OCI-LY3 (cell line): Measurements from ENCODE around the gene MTCH1.

ENCODE experiments used
- H2AFZ ChIP-seq: fragments of 200-600, 300-600 bp; shearing (Covaris generic); 2 replicates; pipeline ENCODE4 v1.6.0; 2014; ENCODE audit warnings: antibody characterized with exemption, low read depth, low read length
- H3K27ac ChIP-seq: fragments of 200-600, 300-600 bp; sonication (generic); 2 replicates; pipeline ENCODE4 v1.5.1; 2014; ENCODE audit warnings: mild to moderate bottlenecking, low read length, moderate library complexity, mixed read lengths
- H3K27me3 ChIP-seq: fragments of 200-600, 300-600 bp; sonication (generic); 2 replicates; pipeline ENCODE4 v1.6.1; 2014; ENCODE audit warnings: low read depth, low read length, mixed read lengths
- H3K36me3 ChIP-seq: fragments of 200-600, 300-600 bp; sonication (generic); replicated peaks from 2 replicates; pipeline ENCODE3; 2014; ENCODE audit warnings: low read depth, low read length, mixed read lengths
- H3K4me1 ChIP-seq: fragments of 300-600, 200-600 bp; sonication (generic); 2 replicates; pipeline ENCODE4 v1.6.1; 2014; ENCODE audit warnings: low read length, mixed read lengths
- H3K4me2 ChIP-seq: fragments of 200-600, 300-600 bp; sonication (generic); 2 replicates; pipeline ENCODE4 v1.6.1; 2014; ENCODE audit warnings: low read length, mixed read lengths
- H3K4me3 ChIP-seq: fragments of 300-600, 200-600 bp; sonication (generic); 2 replicates; pipeline ENCODE4 v1.5.1; 2014; ENCODE audit warnings: antibody characterized with exemption, mild to moderate bottlenecking, low read length, moderate library complexity
- H3K79me2 ChIP-seq: fragments of 300-600, 200-600 bp; shearing (Covaris generic); 2 replicates; pipeline ENCODE4 v1.6.1; 2014; ENCODE audit warnings: mild to moderate bottlenecking, low read length, mixed read lengths
- H3K9ac ChIP-seq: fragments of 300-600, 200-600 bp; shearing (Covaris generic); 2 replicates; pipeline ENCODE4 v1.6.0; 2014; ENCODE audit warnings: mild to moderate bottlenecking, low read length, moderate library complexity
- H3K9me3 ChIP-seq: fragments of 200-600, 300-600 bp; shearing (Covaris generic); 2 replicates; pipeline ENCODE4 v1.6.1; 2014; ENCODE audit warnings: low read length, mixed read lengths; ENCODE audit not compliant: insufficient read depth
- H4K20me1 ChIP-seq: fragments of 200-600, 300-600 bp; sonication (generic); 2 replicates; pipeline ENCODE4 v1.6.1; 2016; ENCODE audit warnings: low read length, mixed read lengths; ENCODE audit not compliant: insufficient read depth
- CTCF ChIP-seq: fragments of 200-600, 300-600 bp; sonication (generic); IDR thresholded peaks from 2 replicates; pipeline ENCODE4 v1.5.1; 2014; ENCODE audit warnings: antibody characterized with exemption, low read length, low read depth
- EZH2phosphoT487 ChIP-seq: fragments of 200-600 bp; shearing (Covaris generic); IDR thresholded peaks from 2 replicates; pipeline ENCODE4 v1.6.1; 2018; ENCODE audit warnings: antibody characterized with exemption, mixed run types, low read depth

Gene MTCH1

GRCh38 chr6:37006793-37007339 lies 20.9 kb upstream of the MTCH1 start:
- Histone ChIP-seq H3K4me2 (peak overlapping the region; percentile 99), H3K27me3 (no peaks in the 10 kb centered on the region; the same call in 1 of the 2 replicates), H3K9me3 (no peaks in the 10 kb centered on the region), H3K9ac (peak overlapping the region; percentile 99), H4K20me1 (peaks cover 41% of the 10 kb centered on the region), H2AFZ (no peak overlapping the region), H3K36me3 (peaks cover 45% of the 10 kb centered on the region), H3K4me1 (peaks cover 39% of the 10 kb centered on the region), H3K4me3 (peak overlapping the region; percentile 86), H3K27ac (peak overlapping the region; percentile 95), H3K79me2 (peaks cover 65% of the 10 kb centered on the region)
- TF ChIP-seq EZH2phosphoT487 (no peak), CTCF (no peak)

- TF ChIP-seq EZH2phosphoT487 (no peak), CTCF (no peak)
- H3K4me2 ChIP-seq = peak overlapping the region; percentile 99
- H3K36me3 ChIP-seq = peaks cover 36% of the 10 kb centered on the region
- peak overlapping the region; percentile 99 for H3K9ac ChIP-seq
- peaks cover 39% of the 10 kb centered on the region for H3K4me1 ChIP-seq
- peaks cover 56% of the 10 kb centered on the region for H3K79me2 ChIP-seq
- H2AFZ ChIP-seq = no peak overlapping the region
- no peaks in the 10 kb centered on the region for H3K9me3 ChIP-seq
- H3K27me3 ChIP-seq = no peaks in the 10 kb centered on the region; the same call in 1 of the 2 replicates
- H4K20me1 ChIP-seq = peaks cover 32% of the 10 kb centered on the region
- peak overlapping the region; percentile 86 for H3K4me3 ChIP-seq
- peak overlapping the region; percentile 95 for H3K27ac ChIP-seq
These were observed 20.0 kb upstream of the MTCH1 start for GRCh38 chr6:37005827-37006567.

GRCh38 chr6:37005061-37005810 lies 19.2 kb upstream of the MTCH1 start, which contains the start of gene FGD2:
Gene FGD2, plus strand, starts transcription at chr6:37005655. Its CDS starts 163 bp downstream, at chr6:37005818.
- no peak for TF ChIP-seq CTCF
- TF ChIP-seq EZH2phosphoT487 = no peak
- peaks cover 39% of the 10 kb centered on the region for H3K4me1 ChIP-seq
- peaks cover 25% of the 10 kb centered on the region for H4K20me1 ChIP-seq
- H3K4me2 ChIP-seq = peak within 1 kb of the TSS; percentile 99
- H3K27ac ChIP-seq = peak within 1 kb of the TSS; percentile 95
- no peaks in the 10 kb centered on the region; the same call in 1 of the 2 replicates for H3K27me3 ChIP-seq
- H3K36me3 ChIP-seq = peaks cover 29% of the 10 kb centered on the region
- H3K79me2 ChIP-seq = peaks cover 52% of the 10 kb centered on the region
- peak within 1 kb of the TSS; percentile 99 for H3K9ac ChIP-seq
- no peak within 1 kb of the TSS for H2AFZ ChIP-seq
- H3K4me3 ChIP-seq = peak within 1 kb of the TSS; percentile 86
- no peaks in the 10 kb centered on the region for H3K9me3 ChIP-seq
